ENCODE measurements around the gene FRAT1.
"Not testable (repeated sequence)": the region's sequence is repeated elsewhere in the genome, so short reads cannot be mapped to it uniquely, and the experiment has no call there.

Gene FRAT1

DNA sequence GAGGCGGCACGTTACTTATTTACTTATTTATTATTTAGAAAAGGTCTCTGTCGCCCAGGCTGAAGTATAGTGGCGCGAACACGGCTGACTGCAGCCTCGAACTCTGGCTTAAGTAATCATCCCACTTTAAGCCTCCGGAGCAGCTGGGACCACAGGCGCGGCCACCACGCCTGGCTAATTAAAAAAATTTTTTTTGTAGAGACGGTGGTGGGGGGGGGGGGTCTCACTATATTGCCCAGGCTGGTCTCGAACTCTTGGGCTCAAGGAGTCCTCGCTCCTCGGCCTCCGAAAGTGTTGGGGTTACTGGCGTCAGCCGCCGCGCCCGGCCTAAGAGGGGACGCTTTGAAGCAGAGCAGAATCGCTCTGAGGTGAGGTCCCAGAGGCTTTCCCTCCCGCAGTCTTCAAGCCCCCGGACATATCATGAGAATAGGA lies 16.1 kb downstream of the FRAT1 start:
- DNase-seq: no peak

DNA sequence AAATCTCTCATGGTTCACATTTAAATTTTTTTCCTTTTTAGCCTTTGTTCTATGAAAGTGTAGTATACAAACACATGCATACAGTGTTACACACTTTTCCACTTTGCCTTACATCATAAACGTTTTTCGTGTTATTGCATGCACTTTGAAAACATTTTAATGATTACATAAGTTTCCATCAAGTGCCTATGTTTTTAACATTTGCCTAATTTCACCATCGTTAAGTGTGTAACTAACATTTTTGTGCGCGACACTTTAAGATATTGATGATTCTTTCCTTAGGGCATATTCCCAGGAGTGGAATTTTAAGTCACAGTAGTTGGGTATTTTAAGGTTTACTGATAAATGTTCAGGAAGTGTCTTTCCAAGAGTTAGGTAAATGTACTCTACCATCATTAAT lies 16.9 kb downstream of the FRAT1 start:
- DNase-seq: no peak

DNA sequence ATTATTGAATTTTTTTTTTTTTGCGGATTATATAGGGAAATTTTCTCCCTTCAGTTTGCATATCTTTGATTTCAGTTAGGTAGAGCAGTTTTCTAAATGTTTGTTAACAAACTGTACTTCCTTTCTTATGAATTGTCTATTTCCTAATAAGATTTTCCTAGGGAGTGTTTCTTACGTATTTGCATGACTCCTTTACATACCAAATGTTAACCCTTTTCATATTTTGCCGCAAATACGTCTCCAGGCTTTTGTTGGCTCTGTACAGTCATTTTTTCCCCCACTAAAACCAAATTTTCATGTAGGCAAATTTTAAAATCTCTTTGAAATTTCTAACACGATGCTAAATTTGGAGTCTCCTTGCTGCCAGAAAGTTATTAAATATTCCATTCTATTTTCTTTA lies 17.4 kb downstream of the FRAT1 start:
- DNase-seq: no peak

DNA sequence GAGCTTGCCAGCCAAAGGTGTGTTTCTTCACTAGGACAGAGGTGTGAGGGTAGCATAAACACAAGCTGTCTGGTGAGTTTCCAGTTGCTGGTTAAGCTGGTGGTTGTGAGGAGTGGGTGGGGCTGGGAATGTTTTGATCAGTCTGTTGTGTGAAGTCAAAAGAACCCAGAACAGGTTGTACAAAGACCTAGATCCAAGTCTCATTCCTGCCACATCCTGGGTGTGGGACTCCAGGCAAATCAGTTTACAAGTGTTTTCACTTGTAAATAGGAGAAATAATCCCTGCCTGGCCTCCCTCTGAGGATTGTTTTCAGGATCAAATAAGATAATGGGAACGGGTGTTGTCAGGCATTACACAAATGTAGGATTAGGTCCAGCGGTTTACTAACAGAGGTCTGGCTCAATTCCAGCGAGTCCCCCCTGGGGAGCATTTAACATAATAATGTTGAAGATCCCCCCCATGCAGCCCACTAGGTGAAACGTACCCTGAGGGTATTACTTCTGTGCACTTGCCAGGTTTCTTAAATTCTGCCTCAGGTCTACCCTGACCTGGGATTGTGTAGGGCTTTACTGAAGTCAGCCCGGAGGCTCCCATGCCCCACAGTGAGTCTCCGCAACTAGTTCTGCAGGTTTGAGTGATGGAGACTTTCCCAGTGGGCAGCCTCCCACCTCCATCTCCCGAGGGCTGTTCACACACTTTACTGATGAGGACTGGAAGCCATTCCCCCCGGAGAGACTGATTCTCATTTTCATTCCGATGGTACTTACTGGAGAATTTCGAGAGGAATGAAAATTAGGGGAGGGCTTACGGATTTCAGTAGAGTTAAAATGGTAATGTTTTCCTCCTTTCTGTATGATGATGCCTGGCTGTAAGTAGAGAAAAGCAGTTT lies 18.1 kb downstream of the FRAT1 start:
- no peak for DNase-seq

DNA sequence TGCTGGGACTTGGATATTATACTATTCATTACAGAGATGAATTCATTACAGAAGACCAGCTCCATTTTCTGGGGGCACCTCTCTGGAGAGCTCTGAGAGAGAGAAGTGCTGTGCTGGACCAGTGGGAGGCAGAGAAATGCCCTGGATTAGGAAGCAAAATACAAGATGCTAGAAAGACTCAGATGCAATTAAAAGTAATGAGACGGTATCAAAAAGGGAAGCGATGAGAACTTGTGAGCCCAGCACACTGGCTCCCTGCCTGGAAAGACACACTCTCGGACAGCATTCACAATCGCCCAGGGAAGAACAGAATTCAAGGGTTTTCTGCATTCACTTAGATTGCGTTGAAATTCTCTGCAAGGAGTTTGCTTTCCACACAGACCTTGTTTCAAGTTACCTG lies 19.0 kb downstream of the FRAT1 start:
- DNase-seq: no peak

DNA sequence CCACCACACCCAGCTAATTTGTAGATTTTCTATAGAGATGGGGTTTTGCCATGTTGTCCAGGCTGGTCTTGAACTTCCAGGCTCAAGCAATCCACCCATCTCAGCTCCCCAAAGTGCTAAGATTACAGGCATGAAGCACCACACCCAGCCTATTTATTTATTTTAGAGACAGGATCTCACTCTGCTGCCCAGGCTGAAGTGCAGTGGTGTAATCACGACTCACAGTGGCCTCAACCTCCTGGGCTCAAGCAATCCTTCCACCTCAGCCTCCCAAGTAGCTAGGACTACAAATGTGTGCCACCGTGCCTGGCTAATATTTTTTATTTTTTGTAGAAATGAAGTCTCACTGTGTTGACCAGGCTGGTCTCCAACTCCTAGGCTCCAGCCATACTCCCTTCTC lies 22.3 kb downstream of the FRAT1 start:
- no peak for DNase-seq

DNA sequence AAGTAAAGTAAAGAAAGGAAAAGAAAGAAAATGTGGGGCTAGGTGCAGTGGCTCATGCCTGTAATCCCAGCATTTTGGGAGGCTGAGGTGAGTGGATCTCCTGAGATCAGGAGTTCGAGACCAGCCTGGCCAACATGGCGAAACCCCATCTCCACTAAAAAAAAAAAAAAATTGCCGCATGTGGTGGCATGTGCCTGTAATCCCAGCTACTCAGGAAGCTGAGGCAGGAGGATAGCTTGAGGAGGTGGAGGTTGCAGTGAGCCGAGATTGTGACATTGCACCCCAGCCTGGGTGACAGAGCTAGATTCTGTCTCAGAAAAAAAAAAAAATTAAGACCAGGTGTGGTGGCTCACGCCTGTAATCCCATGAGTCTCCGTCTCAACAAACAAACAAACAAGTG lies 24.6 kb downstream of the FRAT1 start:
- DNase-seq: not testable (repeated sequence)

DNA sequence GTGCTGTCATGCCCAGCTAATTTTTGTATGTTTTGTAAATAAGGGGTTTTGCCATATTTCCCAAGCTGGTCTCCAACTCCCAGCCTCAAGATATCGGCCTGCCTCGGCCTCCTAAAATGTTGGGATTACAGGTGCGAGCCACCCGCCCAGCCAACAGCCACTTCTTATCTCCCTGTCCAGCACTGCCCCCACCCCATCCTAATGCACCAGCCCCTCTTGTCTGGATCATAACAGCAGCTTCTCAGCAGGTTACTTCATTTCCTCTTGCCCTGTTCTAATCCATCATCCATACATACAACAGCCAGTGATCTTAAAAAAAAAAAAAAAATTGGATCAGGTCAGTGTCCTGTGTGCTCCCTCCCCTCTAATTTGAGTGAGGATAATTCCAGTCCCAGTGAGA lies 28.2 kb downstream of the FRAT1 start:
- no peak for DNase-seq

DNA sequence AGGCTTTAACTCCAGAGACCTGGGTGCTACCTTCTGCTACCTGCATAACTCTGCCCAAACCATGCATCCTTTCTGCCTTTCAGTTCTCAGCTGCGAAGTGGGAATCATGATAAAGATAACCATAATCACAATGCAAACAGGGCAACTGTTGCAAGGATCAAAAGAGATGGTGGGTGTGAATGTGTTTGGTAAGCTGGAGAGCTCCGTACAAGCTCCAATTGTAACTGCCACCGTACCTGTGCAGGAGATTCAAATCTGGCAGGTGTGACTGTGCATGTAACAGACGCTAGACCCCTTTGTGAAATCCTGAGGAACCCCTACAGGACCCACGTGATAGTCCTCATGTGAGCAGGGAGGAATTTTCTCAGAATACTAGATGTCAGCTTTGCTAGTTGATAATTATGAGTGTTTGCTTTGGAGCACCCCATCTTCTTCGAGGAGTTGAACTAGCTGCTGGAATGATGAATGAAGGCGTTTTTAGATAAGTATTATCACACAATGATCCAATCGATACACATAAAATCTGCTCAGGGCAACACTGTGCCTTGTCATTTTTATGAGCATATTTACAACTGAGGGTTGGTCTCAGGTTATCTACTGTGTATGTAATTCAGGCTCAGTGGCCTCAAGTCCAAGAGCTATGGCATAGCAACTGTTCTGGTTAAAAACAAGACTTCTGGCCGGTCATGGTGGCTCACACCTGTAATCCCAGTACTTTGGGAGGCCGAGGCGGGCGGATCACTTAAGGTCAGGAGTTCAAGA lies 30.9 kb downstream of the FRAT1 start:
- no peak for DNase-seq

DNA sequence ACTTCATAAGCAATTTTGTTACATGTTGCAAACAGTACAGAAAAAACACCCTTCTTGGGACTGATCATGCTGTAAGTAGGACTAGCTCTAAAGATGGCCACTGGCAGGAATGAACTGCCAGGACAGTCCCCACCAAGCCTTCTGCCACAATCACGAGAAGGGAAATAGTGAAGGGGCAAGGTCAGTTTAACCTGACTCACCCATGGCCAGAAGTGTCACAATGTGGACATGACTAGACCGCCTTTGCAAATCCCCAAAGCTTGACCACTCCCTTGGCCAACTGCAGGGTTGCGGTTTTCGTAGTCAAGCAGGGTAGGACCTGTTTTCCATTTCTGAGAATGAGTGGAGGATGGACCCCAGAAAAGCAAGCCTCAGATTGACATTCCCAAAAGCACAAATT lies 34.9 kb downstream of the FRAT1 start:
- DNase-seq: no peak

DNA sequence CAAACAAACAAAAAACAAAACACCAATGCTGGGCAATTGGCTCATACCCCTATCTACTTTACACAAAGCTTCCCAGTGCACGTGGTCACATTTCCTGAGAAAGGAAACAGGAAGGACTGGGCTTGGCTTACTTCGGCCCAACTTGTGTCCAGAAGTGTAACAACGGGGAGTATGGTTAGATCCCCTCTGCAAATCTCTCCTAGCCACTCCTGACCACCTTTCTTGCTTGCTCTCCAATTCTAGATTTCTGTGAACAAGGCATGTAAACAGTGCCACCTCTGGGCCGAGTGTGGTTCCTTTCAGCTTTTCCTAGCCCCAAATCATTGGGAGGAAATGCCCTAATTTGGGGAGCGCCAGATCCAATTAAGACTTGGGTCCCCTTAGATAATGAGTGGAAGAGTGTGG lies 36.5 kb downstream of the FRAT1 start:
- no peak for DNase-seq

DNA sequence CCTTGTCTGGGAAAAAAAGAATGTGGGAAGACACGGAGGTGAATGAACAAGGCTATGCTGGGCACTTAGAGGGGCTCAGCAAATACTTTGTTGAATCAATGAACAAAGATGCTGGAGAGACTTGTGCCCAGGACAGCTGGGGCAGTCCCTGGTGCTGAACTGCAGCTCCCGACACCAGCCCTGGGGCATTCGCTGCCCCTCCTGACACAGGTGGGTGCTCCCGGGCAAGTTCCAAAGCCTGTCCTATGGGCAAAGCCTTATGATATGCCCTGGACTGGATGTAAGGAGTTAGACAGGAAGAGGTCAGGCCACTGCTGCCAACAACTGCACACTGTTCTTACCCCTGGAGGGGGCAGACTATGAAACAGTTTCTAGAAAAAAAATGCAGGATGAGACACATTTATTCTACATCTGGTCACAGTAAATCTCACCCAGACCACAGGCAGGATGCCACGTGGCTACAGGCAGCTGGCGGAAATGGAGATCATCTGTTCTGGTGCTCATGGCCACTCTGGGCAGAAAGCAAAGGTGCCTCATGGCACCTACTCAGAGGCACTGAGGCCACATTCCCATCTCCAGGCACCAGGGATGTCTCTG lies 37.3 kb downstream of the FRAT1 start:
- DNase-seq: no peak

DNA sequence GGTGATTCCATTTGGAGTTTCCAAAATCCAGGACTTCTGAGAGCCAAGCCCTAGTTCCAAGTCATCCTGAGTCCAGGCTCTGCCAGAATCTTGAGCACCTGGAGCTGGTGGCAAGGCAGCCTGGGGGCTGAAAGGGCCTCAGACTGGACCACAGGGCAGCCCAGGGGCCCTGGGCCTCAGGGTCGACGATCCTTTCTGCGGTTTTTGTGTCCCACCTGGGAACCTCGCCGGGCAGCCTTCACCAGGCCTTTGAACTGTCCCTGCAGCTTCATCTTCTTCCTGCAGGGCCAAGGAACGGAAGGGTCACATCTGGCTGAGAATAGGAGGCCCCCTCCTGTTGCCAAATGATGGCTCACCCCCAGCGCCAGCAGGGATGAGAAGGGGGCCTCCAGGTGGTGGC lies 37.8 kb downstream of the FRAT1 start:
- DNase-seq: no peak

DNA sequence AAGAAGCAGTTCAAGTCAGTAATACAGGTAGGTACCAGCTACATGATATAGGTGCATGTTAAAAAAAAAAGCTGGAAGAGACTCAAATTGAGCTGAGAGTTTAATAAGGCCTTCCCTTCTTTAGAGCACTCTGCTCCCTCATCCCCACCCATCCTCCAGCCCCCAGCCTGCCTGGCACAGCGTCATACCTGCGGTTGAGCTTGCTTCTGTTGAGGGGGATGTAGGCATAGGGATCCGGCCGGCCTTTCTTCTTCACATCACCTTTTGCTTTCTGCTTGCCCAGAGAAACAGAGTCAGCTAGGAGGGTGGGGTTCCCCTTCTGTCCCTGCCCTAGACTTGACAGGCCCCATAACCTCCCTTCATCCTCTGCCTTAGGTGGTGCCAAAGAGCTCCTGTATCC lies 39.3 kb downstream of the FRAT1 start:
- no peak for DNase-seq

DNA sequence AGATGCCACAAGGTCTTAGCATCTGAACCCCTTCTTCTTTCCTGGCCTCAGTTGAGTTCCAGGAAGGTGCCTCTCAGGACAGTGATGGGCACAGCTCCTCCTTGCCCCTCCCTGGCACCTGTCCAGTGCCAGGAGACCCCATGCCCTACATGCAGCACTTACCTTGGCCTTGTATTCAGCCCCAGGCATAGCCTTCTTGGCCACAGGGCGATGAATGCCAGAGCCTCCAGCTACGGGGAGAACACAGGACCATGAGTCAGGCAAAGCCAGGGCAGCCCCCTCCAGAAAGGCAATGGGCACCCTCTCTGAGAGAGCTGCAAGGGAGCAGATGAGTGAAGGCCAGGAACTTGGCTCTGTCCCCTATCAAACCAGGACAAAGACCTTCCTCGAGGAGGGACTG lies 39.7 kb downstream of the FRAT1 start:
- no peak for DNase-seq

DNA sequence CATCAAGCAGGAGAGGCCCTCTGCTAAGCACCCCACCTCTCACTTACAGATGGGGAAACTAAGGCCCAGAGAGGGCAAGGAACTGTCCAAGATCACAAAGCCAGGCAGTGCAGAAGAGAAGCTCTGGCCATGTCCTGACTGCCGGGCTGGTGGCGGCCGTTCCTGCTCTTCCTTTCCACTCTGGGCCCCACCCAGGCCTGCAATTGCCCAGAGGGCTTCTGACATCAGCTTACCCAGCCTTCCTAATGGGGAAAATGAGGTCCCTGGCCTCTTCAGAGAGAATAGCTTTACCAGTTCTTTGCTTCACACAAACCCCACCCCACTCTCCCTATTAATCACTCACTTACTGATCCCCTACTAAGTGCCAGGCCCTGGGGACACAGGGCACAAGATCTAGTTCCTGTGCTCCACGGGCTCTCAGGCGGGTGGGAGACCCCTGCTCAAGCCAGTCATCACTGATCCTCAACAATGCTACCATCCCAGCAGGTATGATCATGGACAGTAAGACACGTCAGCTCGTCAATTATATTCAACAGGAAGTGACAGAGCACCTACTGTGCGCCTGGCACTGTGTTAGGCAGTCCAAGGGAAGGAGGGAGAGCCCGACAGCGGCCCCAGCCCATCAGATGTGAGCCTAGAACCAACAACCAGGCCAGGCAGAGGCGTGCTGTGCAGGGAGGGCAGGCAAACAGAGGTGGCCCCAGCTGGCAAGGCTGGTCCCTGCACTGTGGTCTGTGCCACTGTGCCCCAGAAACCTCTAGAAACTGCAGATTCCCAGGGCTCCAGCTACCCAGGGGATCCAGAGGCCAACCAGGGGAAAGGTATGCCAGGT lies 41.9 kb downstream of the FRAT1 start:
- no peak for DNase-seq

DNA sequence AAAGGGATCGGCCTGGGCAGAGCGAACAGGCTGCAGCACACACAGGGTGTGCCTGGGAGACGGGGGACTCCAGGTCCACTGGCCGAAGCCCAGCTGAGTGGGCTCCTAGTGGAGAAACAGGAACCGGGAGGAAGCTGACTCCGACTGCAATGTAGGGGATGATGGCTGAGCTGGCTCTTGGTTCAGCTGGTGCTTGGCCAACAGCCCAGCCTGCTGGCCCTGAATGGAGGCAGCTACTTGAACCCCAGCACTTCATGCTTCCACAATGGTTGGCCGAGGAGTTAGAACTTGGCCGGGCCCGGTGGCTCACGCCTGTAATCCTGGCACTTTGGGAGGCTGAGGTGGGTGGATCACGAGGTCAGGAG lies 42.4 kb downstream of the FRAT1 start:
- DNase-seq: no peak

DNA sequence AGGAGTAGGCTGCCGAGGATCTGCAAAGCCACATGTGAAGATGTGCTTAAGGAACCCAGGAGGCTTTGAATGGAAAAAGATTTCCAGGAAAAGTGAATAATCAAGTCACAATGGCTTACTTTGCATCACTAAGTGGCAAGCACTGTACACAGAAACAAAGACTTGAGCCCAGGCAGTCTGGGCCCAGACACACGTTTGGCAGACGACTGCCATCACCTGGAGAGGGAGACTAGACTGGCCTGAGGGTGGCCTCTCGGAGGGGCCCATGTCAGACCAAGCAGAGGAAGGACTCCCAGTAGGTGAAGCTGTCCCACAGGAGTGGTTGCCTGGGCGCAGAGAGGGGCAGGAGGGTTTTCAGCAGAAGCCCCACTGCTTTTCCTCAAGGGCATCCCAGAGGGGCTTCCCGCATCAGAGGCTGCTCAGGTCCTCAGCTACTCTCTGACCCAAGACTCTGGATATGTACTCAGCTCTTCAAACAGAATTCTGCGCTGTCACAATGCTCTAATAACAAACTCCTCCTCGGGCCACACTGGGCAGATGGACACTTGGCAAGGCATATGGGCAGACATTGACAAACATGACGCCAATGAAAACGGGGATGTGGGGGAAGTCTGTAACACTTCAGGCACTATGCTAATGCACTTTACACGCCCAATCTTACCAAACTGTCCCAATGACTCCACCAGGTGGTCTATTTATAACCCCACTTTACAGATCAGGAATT lies 43.4 kb downstream of the FRAT1 start:
- DNase-seq: no peak

DNA sequence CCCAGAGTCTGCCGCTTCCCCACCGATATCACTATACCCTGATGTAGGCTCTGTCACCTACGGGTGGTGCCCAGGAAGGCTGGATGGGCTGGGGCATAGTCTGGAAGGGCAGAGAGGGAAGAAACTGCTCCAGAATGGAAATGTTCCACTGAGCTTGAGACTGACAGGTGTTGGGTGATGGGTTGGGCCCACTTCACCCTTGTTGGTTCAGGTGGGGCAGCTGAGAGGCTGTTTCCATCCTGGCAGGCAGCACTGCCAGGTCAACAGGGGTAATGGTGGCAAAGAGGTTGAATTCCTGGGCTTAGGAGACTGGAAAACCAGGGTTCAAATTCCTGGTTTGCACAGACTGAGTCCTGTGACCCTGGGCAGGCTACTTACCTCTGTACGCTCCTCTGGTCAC lies 44.0 kb downstream of the FRAT1 start:
- DNase-seq: no peak

DNA sequence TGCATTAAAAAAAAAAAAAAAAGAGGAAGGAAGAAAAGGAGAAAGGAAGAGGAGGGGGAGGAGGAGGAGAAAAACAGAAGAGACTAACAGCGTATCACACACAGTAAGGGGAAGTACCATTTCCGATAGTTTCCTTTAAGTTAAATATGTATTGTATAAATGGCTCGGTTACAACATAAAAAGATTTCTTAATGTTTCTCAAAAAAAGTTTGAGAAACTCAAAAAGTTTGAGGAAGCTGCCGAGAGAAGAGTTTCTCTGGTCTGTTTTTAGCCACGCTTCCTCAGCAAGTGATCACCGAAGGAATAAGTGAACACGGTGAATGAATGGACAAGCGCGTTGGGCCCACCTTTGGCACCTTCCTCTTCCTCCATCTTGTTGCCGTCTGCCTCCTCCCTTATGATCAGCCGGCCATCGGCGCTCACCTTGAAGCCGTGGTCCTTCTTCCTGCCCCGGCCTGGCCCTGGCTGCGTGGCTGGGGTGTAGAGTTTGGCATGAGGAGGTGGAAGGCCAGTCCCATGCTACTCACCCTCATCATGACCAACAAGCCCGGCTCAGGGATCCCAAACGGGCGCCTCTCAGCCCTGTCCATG lies 46.8 kb downstream of the FRAT1 start:
- DNase-seq: no peak

DNA sequence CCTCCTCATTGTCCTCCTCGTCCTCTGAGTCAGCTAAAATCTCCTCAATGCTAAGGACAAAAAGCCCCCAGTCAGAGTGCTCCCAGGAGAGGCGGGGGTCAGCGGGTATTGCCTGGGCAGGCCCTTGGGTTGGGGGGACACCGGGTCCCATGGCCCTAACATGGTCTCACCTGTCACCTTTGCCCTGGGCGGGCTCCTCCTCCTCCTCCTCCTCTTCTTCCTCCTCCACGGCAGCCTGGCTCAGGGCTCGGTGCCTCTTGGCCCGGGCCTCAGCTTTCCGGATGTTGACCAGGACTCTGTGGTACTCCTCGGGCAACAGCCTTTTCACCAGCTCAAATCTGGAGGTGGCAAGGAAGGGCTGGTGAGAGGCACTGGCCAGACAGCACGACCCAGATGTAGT lies 47.5 kb downstream of the FRAT1 start:
- DNase-seq: no peak

DNA sequence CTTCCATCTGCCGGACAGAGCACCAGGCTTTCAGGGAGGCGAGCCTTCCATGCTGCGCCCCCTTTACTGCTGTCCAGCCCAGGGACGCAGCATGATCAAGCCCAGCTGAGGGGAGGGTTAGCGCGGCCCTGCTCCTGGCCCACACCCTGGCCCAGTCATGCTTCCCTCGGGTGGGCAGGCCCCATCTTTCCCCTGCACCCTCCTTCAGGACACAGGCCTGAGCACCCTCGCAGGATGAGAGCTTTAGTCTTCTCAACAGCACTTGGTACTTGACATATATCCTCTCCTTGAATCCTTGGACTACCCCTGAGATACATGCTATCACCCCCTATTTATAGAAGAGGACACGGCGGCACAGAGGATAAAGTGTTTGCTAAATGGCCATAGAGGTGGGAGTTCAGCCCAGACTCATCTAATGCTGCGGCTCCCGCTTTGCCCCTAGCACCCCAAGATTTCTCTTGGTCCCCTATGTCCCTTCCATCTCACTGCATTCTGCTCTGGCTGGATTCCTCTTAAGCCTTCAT lies 48.1 kb downstream of the FRAT1 start:
- no peak for DNase-seq

Measured in activated CD4-positive, alpha-beta T cell treated with anti-CD3 and anti-CD28 coated beads, Interleukin-2, amount 50 U/mL, for 4 hours (primary cell).